HG03139 (cell line): ENCODE data around the gene OR6B1.
"Not testable (repeated sequence)": the region's sequence is repeated elsewhere in the genome, so short reads cannot be mapped to it uniquely, and the experiment has no call there.

Experiments used
- ATAC-seq: cut with Tn5 transposase; IDR thresholded peaks from one replicate; pipeline ENCODE4 v1.9.1; 2021; ENCODE audit not compliant: unreplicated experiment

OR6B1 gene

DNA sequence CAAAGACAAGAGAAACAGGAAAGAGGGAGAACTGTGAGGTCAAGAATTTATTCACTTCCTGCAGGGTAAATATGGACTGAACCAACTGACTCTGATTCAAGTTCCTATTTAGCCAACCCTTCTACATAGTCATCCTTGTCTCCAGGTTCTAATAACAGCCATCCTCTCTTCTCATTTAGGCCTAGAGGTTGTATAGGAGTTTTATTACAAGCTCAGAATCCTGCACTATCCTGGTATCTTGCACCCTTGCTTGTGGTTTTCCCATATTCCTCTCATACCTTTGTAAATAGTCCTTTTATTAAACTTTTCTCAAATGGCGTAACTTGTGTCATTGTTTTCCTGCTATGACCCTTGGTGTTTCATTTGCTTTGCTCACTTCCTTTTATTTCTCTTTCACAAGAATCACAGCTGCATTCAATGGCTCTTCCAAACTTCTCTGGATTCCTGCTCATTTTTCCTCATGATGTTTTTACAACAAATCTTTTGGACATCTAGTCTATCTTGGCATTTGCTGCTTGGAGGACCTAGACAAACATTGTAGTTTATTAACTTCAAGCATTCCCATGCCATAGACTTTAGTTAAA lies 36.3 kb downstream of the OR6B1 start:
- ATAC-seq: no peak

DNA sequence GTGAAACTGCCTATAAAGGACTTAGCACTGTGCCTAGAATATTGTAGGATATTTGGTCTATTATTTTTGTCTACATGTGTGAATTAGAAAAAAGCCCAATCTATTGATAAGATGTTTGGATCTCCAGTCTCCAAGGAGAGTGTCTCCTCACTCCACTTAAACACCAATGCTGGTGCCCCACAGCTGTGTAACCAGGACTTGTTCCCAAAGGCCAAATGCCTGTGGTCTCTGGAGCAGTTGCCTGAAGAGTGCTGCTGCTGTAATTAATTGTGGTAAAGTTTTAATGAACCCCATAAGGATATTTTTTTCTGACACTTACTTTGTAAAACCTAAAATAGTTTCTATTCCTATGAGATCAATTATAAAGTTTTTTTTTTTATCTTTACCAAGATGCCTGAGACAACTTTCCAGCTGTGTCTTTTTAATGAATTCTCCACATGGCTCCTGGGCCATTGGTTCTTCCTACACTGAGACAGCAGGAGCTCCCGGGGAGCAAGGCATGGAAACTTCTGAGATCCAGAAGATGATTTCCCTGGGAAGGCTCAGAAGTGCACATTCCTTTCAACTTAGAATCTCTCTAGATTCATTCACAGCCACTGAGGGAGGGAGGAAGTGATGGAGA lies 37.4 kb downstream of the OR6B1 start:
- ATAC-seq: no peak

DNA sequence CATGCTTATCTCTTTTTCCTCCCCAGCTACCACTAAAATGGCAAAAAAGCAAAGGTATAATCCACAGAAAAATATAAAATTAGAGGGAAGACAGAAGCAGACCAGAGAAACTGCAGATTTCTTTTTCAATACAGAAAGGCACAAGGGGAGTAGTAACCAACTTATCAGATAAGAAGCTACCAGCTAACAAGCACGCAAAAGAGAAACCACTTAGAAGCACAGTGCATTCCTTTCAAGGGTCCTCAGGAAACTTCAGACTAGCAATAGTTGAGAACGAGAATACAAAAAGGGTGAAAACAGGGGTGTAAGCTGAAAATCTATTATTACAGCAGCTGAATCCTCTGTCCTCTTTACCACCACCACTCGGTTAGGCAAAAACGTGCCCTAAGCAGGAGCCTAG lies 38.8 kb downstream of the OR6B1 start:
- no peak for ATAC-seq

DNA sequence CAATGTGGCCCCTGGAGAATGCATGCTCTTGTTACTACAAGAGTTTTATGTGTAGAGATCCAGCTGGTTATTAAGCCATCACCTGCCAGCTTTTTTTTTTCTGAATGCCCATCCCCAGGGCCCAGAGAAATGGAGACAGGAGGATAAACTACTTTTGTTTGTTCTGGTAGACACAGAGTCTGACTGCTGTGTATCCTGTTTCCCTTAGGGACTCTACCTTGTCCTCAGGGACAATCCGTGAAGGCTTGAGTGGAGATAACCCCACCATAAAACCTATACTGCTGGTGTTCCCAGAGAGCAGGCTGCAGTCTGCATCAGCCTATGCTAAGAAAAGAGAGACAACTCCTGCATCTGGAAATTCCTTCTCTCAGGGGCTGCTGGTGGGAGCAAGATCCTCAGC lies 48.5 kb downstream of the OR6B1 start, which contains the start of gene OR2A5:
Gene OR2A5, plus strand, starts transcription at position 301 of the 400 bp plus-strand sequence. CDS start 1,454 bp downstream, outside the sequence.
- ATAC-seq: no peak

DNA sequence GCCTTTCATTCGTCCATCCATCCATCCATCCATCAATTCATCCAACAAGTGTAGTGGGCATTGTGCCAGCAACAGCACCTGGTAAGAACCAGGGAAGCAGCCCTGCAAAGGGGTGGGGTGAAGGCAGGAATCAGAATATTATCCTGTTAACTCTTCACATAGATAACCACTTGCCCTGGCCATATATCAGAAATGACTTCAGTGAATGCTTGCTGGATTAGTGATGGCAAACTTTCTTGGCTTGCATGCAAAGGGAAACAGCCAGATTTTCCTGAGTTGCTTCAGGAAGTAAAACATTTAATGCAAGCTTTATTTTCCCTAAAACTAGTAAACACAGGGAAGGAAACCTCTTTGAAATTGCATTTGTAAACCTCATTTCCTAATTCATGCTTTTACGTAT lies 49.4 kb downstream of the OR6B1 start:
- ATAC-seq: no peak

DNA sequence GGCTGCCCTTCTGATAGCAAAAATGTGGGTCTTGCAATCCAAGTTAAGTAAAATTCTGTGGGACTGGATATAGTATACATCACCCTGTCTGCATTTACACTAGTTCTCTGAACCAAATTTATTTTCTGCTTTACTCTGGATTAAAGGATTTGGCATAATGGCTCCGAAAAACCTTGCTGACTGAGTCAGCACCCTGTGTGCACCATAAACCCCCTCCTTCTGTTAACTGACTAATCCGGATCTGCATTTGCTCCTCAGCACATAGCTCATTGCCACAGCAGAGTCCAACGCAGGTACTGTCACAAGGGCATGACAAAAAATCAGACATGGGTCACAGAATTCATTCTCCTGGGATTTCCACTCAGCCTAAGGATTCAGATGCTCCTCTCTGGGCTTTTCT lies 50.0 kb downstream of the OR6B1 start:
- ATAC-seq: no peak

DNA sequence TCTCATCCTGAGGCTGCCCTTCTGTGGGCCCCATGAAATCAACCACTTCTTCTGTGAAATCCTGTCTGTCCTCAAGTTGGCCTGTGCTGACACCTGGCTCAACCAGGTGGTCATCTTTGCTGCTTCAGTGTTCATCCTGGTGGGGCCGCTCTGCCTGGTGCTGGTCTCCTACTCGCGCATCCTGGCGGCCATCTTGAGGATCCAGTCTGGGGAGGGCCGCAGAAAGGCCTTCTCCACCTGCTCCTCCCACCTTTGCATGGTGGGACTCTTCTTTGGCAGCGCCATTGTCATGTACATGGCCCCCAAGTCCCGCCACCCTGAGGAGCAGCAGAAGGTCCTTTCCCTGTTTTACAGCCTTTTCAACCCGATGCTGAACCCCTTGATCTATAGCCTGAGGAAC lies 50.8 kb downstream of the OR6B1 start:
- not testable (repeated sequence) for ATAC-seq

DNA sequence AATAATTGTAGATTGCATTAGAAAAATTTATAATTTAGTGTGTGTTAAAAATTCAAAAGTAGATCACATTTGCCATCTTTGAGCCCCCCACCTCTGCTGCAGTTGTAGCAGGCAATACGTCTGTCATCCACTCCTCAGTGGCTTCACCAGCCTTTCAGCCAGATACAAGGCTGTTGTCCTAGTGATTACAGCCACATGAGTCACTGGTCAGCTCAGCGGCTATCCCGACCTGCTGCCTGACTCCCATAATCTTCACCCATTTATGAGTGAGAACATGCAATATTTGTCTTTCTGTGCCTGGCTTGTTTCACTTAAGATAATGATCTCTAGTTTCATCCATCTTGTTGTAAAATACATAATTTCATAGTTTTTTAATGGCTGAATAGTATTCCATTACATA lies 57.8 kb downstream of the OR6B1 start:
- ATAC-seq: no peak
